Measurements from ENCODE around the gene FAM177A1.
"Not testable (repeated sequence)": the region's sequence is repeated elsewhere in the genome, so short reads cannot be mapped to it uniquely, and the experiment has no call there.

FAM177A1 gene, protein sequence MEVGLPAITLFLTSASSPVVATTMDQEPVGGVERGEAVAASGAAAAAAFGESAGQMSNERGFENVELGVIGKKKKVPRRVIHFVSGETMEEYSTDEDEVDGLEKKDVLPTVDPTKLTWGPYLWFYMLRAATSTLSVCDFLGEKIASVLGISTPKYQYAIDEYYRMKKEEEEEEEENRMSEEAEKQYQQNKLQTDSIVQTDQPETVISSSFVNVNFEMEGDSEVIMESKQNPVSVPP

DNA sequence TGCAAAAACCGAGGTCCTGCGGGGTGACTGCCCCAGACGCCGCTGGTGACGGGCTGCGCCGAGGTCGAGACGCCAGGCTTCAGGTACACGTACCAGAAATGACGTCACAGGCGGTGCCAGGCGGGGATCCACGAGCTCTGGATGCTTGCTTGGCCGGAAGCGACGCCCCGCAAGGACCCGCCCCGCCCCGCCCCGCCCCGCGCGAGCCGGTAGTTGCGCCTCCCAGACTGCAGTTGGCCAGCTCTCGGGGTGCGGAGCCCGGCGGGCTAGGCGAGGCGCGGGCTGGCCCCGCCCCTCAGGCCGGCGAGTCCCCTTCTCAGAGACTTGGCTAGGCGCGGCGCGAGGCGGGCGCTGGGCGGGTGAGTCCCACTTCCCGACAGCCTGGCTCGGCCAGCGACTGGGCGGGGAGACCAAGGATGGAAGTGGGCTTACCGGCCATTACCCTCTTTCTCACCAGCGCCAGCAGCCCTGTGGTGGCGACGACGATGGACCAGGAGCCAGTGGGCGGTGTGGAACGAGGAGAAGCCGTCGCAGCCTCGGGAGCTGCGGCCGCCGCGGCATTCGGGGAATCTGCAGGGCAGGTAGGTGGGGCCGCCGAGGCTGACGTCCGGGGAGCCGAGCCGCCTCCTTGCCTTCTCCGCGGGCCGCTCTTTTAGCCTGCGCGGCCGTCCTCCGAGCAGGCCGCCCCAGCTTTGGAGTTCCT, at the start of gene FAM177A1:
Gene FAM177A1, plus strand, starts transcription at position 225 of the 703 bp plus-strand sequence. Its CDS starts 192 bp downstream, at position 417.
- DNase-seq (ENCODE audit: low spot score): peak; percentile 95

- no peak for DNase-seq (ENCODE audit: low spot score)
Observed at GRCh38 chr14:34997762-34998161, 48.3 kb upstream of the FAM177A1 start.

- DNase-seq (ENCODE audit: low spot score): no peak
Observed at GRCh38 chr14:34999500-34999899, 46.6 kb upstream of the FAM177A1 start.

DNA sequence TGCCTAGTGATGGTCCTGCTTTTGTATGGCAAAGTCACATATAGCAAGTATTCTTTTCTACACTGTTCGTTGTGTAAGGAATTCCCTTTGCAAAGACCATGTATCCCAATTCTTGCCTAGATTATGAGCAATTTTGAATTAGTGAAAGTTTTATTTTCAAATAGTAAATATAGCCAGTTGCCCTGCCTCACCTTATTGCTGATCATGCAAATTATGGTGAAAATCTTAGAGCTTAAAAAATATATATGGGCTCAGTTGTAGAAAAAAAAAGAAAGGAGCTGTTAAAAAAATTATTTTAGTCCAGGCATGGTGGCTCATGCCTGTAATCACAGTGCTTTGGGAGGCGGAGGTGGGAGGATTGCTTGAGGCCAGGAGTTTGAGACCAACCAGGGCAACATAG, 44.5 kb upstream of the FAM177A1 start:
- DNase-seq (ENCODE audit: low spot score): no peak

DNA sequence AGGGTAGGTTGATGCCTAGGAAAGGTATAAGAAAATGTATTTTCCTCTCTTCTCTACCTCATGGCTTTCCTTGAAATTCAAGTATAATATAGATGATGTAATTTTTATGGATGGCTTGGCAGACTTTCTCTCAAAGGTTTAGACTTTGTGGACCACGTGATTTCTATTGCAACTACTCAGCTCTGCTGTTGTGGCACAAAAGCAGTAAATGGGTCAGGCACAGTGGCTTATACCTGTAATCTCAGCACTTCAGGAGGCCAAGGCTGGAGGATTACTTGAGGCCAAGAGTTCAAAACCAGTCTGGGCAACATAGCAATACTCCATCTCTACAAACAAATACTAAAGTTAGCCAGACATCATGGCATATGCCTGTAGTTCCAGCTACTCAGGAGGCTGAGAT, 41.2 kb upstream of the FAM177A1 start:
- DNase-seq (ENCODE audit: low spot score): no peak

- no peak for DNase-seq (ENCODE audit: low spot score)
Observed at GRCh38 chr14:35016568-35016967, 29.5 kb upstream of the FAM177A1 start.

DNA sequence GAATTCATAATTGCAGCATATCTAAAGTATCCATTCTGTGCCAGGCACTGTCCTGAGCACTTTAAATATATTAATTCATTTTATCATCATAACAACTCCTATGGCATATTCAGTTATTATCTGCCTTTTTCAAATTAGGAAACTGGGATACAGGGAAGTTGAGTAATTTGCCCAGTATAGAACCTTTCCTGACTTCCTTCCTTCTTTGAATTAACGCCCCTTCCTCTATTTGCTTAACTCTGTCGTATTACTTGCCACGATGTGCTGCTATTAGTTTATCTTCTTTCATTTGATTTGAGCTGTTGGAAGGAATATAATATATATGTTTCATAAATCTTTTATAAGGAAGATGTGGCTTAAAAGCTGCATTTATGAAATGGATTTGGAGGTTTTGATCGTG, 25.4 kb upstream of the FAM177A1 start:
- DNase-seq (ENCODE audit: low spot score): no peak

DNA sequence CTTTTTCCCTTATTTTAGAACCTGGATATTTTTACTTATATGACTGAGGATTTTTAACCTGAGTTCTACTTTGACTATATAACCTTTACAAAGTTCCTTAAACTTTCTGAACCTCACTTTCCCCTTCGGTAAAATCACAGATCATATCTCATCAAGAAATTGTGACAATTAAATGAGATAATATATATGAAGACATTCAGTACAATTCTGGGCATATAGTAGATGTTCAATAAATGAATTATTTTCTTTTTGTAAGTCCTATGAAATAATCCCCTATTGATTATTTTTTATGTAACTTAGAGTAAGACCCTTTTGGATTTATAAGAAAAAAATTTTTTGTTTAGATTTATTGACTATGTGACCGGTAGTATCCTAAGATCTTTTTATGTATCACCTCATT, 17.6 kb upstream of the FAM177A1 start:
- DNase-seq (ENCODE audit: low spot score): no peak

DNA sequence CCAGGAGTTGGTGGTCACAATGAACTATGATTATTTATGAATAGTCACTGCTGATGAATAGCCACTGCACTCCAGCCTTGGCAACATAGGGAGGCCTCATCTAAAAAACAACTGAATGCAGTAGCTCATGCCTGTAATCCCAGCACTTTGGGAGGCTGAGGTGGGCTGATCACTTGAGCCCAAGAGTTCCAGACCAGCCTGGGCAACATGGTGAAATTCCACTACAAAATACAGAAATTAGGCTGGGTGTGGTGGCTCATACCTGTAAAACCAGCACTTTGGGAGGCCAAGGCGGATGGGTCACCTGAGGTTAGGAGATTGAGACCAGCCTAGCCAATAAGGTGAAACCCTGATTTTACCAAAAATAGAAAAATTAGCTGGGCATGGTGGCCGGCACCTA, 13.5 kb upstream of the FAM177A1 start:
- DNase-seq (ENCODE audit: low spot score): no peak

DNA sequence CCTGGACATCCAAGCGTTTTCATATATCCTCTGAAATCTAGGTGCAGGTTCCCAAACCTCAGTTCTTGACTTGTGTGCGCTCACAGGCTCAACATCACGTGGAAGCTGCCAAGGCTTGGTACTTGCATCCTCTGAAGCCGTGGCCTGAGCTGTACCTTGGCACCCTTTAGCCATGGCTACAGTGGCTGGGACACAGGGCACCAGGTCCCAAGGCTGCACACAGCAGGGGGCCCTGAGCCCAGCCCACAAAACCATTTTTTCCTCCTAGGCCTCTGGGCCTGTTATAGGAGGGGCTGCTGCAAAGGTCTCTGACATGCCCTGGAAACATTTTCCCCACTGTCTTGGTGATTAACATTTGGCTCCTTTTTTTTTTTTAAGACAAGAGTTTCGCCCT, 11.6 kb upstream of the FAM177A1 start:
- DNase-seq (ENCODE audit: low spot score): no peak

DNA sequence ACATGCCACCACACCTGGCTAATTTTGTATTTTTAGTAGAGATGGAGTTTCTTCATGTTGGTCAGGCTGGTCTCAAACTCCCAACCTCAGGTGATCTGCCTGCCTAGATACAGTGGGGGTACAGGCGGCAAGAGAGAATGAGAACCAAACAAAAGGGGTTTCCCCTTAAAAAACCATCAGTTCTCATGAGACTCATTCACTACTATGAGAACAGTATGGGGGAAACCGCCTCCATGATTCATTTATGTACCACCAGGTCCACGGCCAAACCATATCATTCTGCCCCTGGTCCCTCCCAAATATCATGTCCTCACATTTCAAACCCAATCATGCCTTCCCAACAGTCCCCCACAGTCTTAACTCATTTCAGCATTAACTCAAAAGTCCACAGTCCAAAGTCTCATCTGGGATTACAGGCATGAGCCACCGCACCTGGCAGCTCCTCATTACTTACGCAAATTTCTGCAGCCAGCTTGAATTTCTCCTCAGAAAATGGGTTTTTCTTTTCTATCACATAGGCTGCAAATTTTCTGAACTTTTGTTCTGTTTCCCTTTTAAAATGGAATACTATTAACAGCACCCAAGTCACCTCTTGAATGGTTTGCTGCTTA, 11.0 kb upstream of the FAM177A1 start:
- DNase-seq (ENCODE audit: low spot score): not testable (repeated sequence)

DNA sequence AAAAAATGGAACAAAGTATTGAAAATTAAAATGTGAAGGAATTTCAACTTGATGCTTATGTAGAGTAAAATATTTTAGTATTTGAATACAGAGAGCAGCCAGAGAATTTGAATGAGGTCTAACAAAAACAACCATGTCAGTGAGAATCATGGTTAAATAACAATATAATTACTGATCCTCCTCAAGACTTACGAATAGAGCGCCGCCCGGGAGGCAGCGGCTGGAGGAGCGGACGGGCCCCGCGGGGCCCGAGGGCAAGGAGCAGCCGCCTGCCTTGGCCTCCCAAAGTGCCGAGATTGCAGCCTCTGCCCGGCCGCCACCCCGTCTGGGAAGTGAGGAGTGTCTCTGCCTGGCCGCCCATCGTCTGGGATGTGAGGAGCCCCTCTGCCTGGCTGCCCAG, 7.8 kb upstream of the FAM177A1 start:
- not testable (repeated sequence) for DNase-seq (ENCODE audit: low spot score)

GRCh38 chr14:35042632-35043031, 3.4 kb upstream of the FAM177A1 start:
- DNase-seq (ENCODE audit: low spot score): no peak

- DNase-seq (ENCODE audit: low spot score): no peak
Observed at GRCh38 chr14:35043046-35043445, 3.0 kb upstream of the FAM177A1 start.

DNA sequence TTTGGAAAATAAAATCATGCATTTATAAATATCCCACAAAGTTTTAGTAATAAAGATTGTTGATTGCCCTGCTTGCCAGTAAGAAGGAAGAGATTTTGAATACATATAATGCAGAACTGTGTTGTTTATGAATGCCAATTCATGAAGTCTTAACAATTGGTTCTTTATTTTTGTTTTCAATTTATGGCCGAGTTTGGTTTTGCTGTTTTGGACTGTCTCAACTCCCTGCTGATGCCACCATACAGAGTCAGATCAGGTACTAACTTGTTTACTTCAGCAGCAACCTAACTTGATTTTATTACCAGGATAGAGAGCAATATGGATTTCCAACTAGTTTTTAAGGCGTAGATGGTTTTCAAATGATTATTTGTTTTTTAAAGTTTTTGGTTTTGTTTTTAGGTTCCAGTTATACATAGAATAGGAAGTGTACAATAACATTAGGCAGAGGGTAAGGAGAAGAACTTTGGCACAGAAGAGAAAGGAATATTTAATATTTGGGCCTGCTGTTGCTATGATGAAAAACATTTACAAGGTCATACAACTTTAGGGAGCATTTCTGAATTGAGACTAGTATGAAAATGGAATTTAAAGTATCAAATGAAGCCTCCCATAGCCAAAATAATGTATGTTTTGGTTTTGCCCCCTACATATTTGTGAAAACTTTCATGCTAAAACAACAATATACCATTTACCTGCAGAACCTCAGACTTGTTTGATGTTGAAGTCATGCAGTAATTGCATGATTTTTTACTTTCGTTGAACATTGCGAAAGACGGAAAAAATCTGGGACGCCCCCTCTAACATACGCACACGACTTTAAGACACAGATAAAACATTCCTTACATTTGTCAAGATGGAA, 904 bp upstream of the FAM177A1 start:
- DNase-seq (ENCODE audit: low spot score): peak; percentile 80

- no peak for DNase-seq (ENCODE audit: low spot score)
Observed at GRCh38 chr14:35045798-35046047, 349 bp upstream of the FAM177A1 start.

DNA sequence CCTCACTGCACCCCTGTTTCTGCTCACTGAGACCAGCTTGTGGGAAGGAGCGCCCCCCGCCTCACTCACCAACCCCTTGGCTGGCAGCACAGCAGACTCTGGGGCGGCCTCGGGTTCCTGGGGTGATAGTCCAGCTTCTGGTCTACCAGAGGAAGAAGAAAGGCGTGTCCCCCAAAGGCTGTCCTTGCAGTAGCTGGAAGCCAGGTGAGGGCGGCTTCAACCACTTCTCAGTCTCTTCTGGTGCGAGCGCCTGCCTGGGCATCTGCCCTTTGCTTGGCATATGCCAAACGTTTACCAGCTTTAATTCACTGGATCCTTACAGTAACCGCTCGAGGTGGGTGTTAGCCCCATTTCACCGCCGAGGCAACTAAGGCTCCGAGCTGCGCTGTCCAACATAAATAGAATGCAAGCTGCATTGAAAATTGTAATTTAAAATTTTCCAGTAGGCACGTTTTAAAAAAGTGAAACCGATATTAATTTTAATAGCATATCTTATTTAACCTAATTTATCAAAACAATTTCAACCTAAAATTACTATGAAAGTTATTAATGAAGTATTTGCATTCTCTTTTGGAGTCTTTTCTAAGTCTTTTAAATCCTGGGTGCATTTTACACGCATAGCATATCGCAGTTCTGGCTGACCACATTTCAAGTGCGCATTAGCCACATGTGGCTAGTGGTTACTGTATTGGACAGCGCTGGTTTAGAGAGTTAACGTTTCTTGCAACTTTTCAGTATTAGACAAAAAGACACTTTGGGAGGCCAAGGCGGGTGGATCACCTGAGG, 872 bp downstream of the FAM177A1 start:
- peak; percentile 34 for DNase-seq (ENCODE audit: low spot score)

DNA sequence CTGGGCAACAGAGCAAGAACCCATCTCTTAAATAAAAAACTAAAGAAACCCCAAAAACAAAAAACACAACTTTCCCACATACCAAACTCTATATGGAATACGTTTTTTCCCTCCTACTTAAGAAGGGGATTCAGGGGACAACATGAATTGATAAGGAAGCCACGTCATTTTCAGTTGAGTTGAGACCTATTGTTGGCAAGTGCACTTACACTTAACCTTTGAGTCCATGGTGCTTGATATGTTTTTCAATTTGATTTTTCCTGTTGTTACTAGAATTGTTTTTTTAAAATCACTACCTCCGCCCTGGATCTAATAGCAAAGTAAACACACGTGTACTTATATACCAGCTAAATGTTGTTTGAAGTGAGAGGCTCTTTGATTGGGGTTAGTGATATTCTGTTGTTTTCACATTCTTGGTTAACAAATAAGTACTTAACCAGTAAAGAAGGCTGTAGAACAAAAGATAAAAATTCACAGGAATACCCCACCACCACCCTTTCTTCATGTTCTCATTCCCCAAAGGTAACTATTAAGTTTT, 2.0 kb downstream of the FAM177A1 start:
- no peak for DNase-seq (ENCODE audit: low spot score)

- peak; percentile 17 for DNase-seq (ENCODE audit: low spot score)
Observed at GRCh38 chr14:35050652-35051051, 4.6 kb downstream of the FAM177A1 start.

GRCh38 chr14:35051796-35052195, 5.7 kb downstream of the FAM177A1 start:
- DNase-seq (ENCODE audit: low spot score): no peak

GRCh38 chr14:35052637-35053036, 6.6 kb downstream of the FAM177A1 start:
- no peak for DNase-seq (ENCODE audit: low spot score)
